ENCODE results near the gene GNB1L.
"Not testable (repeated sequence)": the region's sequence is repeated elsewhere in the genome, so short reads cannot be mapped to it uniquely, and the experiment has no call there.

GNB1L gene

GRCh38 chr22:19890502-19891316 lies 36.0 kb upstream of the GNB1L start:
- in situ Hi-C loops (cut with HindIII; ENCODE audit: low sequenced_read_pairs), result loop anchor here (5.0 kb wide), 2 partner anchors 42 to 78 kb away; no protein-coding TSS in a partner anchor

- in situ Hi-C loops (cut with HindIII; ENCODE audit: low sequenced_read_pairs), result loop anchor here (5.0 kb wide), 2 partner anchors 42 to 78 kb away; no protein-coding TSS in a partner anchor
Measured at GRCh38 chr22:19889951-19890350, 35.3 kb upstream of the GNB1L start.

GRCh38 chr22:19888131-19888746 lies 33.6 kb upstream of the GNB1L start:
- in situ Hi-C loops (cut with HindIII; ENCODE audit: low sequenced_read_pairs), result no loop called here

- in situ Hi-C loops (cut with HindIII; ENCODE audit: low sequenced_read_pairs), result no loop called here
Measured at GRCh38 chr22:19887256-19887985, 32.7 kb upstream of the GNB1L start.

GRCh38 chr22:19886605-19887255 lies 32.1 kb upstream of the GNB1L start:
- in situ Hi-C loops (cut with HindIII; ENCODE audit: low sequenced_read_pairs), result no loop called here

GRCh38 chr22:19885841-19886592 lies 31.3 kb upstream of the GNB1L start:
- in situ Hi-C loops (cut with HindIII; ENCODE audit: low sequenced_read_pairs), result no loop called here

GRCh38 chr22:19884954-19885751 lies 30.5 kb upstream of the GNB1L start:
- in situ Hi-C loops (cut with HindIII; ENCODE audit: low sequenced_read_pairs), result no loop called here

- in situ Hi-C loops (cut with HindIII; ENCODE audit: low sequenced_read_pairs), result no loop called here
Measured at GRCh38 chr22:19884161-19884953, 29.7 kb upstream of the GNB1L start.

GRCh38 chr22:19883446-19883845 lies 28.8 kb upstream of the GNB1L start:
- in situ Hi-C loops (cut with HindIII; ENCODE audit: low sequenced_read_pairs), result not testable (repeated sequence)

GRCh38 chr22:19882446-19883381 lies 28.0 kb upstream of the GNB1L start:
- in situ Hi-C loops (cut with HindIII; ENCODE audit: low sequenced_read_pairs), result no loop called here

GRCh38 chr22:19880786-19881569 lies 26.3 kb upstream of the GNB1L start:
- in situ Hi-C loops (cut with HindIII; ENCODE audit: low sequenced_read_pairs), result no loop called here

- in situ Hi-C loops (cut with HindIII; ENCODE audit: low sequenced_read_pairs), result no loop called here
Measured at GRCh38 chr22:19879992-19880785, 25.5 kb upstream of the GNB1L start.

- in situ Hi-C loops (cut with HindIII; ENCODE audit: low sequenced_read_pairs), result no loop called here
Measured at GRCh38 chr22:19879643-19879991, 24.9 kb upstream of the GNB1L start.

- in situ Hi-C loops (cut with HindIII; ENCODE audit: low sequenced_read_pairs), result no loop called here
Measured at GRCh38 chr22:19879246-19879570, 24.5 kb upstream of the GNB1L start.

- in situ Hi-C loops (cut with HindIII; ENCODE audit: low sequenced_read_pairs), result no loop called here
Measured at GRCh38 chr22:19878461-19879245, 24.0 kb upstream of the GNB1L start.
